Right forelimb (tissue), 1 donor: Measurements from ENCODE around the gene LRRC56.
"Not testable (repeated sequence)": the region's sequence is repeated elsewhere in the genome, so short reads cannot be mapped to it uniquely, and the experiment has no call there.

ENCODE experiments used
- DNase-seq: peaks from one replicate; pipeline ENCODE4 v3.0.0-alpha.2; 2018

Gene LRRC56

GRCh38 chr11:561148-562003 lies 24.0 kb downstream of the LRRC56 start:
- DNase-seq = no peak

DNA sequence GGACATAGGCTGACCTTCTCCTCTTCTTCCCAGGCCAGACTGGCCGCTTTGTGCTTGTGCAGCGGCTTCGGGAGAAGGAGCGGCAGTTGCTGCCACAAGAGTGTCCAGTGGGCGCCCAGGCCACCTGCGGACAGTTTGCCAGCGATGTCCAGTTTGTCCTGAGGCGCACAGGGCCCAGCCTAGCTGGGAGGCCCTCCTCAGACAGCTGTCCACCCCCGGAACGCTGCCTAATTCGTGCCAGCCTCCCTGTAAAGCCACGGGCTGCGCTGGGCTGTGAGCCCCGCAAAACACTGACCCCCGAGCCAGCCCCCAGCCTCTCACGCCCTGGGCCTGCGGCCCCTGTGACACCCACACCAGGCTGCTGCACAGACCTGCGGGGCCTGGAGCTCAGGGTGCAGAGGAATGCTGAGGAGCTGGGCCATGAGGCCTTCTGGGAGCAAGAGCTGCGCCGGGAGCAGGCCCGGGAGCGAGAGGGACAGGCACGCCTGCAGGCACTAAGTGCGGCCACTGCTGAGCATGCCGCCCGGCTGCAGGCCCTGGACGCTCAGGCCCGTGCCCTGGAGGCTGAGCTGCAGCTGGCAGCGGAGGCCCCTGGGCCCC lies 24.8 kb downstream of the LRRC56 start:
- DNase-seq = no peak

GRCh38 chr11:563066-563811 lies 25.9 kb downstream of the LRRC56 start:
- no peak for DNase-seq

DNA sequence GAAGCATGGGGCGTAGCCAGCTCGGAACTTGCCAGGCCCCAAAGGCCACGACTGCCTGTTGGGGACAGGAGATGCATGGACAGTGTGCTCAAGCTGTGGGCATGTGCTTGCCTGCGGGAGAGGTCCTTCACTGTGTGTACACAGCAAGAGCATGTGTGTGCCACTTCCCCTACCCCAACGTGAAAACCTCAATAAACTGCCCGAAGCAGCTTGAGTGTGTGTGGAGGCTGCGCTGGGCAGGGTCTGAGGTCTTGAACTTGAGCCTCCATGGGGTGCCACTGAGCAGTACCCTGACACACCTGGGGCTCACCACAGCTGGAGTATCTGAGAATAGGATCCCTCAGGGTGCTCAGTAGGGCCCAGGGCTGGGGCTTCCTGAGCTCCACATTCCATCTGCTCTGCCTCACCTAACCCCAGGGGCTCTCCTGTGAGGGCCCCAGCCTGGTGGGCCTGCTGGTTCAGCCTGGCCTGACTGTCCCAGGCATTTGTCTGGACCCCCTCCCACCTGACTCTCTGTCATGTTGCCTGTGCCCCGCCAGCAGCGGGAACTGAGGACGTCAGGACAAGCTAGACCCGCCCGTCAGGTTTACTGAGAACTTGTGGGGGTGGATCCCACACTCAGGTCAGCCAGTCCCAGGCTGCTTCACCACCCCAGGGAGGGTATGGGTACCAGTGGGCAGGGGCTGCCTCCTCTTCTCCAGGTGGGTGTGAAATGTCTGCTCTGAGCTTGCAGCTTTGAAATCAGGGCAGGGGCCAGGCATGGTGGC lies 26.7 kb downstream of the LRRC56 start:
- no peak for DNase-seq

DNA sequence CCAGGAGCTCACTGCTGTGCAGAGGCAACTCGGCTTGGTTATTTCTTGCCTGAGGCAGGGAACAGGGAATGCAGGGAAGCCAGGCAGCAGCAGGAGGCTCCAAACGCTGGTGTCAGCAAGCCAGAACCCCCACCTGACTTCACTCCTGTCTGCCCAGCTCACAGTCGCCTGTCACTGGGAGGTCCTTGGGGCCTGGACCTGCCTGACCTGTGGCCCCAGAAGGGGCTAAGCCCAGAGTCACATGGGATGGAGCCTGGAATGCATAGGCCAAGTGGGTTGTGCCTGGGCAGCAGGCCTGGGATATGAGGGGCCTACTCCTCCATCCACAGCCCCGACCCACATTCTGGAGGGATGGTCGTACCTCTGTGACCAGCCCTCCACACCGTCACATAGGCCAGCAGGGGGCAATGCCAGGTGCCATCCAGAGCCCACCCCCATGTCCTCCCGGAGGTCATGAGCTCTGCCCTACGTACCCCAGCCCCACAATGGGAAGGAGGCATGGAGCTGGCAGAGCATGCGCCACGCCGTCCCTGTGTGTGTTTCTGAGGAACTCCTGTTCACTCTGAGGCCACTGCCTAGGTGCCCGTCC lies 28.7 kb downstream of the LRRC56 start:
- no peak for DNase-seq

DNA sequence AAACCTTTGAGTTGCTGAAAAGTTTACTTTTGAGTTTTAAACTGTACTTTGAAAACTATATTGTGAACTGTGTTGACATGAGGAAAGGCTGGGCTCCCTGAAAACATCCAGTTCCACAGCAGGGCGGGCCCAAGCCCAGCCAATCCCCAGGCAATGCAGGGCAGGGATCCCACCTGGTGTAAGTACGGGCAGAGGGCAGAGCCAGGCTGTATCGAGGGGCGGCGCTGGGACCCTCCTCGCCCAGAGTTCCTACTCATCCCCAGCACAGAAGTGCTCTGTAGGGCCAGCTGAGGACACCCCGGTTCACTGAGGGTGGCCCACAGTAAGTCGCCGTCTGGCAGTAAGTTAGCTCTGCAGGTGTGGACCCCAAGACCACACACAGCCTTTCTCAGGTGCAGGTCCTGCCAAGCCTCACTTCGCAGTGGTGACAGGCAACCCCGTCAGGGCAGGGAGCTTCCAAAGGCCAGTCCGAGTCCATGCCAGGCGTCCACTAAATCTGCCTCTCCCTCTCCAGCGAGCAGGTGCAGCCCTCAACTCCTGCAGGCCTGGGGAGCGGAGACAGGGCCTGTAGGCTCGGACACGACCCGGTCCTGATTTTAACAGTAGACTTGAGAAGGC lies 29.8 kb downstream of the LRRC56 start:
- no peak for DNase-seq

DNA sequence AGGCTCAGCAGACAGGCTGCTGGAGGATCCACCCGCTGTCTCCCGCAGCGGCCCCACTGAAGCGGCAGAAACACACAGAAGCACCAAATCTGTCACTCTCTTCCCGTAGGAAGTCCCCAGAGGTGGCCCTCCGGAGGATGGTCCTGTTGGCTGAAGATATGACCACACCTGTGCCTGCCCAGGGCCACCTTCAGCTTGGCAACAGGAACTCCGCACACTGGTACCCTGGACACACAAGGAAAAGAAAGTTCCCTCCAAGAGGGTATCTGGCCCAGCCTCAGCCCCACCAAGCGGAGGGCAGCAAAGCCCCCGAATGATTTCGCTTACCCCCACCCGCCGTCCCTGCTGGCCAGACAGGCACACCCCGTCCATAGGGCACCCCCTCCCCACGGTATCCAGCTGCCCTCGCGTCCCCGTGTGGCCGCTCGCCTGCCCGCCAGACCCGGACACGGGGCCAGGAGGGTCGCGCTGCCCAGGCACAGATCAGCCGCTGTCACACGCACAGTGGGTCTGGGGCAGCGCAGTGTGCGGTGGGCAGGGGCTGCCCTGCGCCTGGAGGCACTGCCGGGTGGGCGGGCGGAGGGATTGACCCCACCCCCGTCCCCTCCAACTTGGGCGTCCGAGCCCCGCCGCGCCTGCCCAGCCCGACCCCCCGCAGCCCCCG lies 30.4 kb downstream of the LRRC56 start:
- no peak for DNase-seq

GRCh38 chr11:568306-569157 lies 31.2 kb downstream of the LRRC56 start:
- DNase-seq = peak; percentile 96

- no peak for DNase-seq
These were observed 32.0 kb downstream of the LRRC56 start for GRCh38 chr11:569158-569885.

DNA sequence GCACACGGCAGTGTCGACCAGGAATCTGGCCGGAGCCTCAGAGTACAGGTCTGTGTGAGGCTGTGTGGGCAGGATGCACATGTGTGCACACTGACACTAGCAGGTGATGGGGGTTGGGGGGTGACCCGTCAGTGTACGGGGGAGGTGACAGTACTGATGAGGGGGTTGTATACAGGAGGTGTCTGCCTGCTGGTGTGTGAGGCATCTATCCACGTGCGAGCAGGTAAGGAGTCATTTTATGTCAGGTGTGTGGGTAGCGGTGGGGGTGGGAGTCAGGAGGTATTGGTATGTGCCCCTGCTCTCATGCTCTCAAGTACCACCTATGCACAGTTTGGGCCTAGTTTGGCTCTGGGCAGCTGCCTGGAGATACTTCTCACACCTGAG lies 34.5 kb downstream of the LRRC56 start:
- DNase-seq = no peak

- no peak for DNase-seq
These were observed 35.9 kb downstream of the LRRC56 start for GRCh38 chr11:573146-573759.

DNA sequence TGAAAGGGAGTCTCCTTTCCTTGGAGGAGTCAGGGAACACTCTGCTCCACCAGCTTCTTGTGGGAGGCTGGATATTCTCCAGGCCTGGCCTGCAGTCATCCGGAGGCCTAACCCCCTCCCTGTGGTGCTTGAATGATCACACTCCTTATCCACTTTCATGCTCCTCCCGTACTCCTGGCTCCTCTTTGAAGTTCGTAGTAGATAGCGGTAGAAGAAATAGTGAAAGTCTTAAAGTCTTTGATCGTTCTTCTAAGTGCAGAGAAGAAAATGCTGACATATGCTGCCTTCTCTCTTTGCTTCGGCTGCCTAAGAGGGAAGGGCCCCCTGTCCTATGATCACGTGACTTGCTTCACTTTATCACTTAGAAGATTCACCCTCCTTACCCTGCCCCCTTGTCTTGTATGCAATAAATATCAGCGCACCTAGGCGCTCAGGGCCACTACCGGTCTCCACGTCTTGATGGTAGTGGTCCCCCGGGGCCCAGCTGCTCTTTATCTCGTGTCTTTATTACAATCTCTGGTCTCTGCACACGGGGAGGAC lies 36.8 kb downstream of the LRRC56 start:
- not testable (repeated sequence) for DNase-seq

DNA sequence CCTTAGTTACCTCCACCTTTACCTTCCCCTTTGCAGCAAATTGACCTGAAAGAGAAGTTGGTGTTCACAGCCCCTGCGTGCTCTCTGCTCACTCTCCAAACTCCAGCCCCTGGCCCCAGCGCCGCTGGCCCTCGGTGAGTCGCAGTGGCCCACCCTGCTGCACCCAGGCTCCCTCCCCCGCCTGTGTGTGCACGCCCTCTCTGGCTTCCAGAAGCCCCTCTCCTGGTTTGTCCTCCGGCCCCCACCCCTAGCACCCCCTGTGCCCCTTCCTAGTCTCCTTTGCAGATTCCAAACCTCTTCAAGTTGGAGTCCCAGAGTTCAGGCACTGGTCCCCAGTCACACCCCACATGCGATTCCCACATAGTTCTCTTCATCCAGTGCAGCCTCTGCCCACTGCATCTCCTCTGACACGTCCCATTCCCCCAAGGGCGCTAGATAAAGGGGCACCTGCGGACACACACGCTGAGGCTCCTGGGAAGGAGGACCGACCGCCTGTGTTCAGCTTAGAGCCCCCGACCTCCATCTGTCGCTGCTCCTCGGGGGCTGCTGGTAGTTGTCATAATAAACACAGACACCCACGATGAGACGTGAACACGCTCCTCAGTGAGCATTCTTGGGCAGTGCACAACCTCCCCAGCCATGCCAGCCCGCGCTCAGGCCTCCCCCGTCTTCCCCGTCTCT lies 37.4 kb downstream of the LRRC56 start:
- DNase-seq = no peak

- no peak for DNase-seq
These were observed 38.1 kb downstream of the LRRC56 start for GRCh38 chr11:575313-575995.

DNA sequence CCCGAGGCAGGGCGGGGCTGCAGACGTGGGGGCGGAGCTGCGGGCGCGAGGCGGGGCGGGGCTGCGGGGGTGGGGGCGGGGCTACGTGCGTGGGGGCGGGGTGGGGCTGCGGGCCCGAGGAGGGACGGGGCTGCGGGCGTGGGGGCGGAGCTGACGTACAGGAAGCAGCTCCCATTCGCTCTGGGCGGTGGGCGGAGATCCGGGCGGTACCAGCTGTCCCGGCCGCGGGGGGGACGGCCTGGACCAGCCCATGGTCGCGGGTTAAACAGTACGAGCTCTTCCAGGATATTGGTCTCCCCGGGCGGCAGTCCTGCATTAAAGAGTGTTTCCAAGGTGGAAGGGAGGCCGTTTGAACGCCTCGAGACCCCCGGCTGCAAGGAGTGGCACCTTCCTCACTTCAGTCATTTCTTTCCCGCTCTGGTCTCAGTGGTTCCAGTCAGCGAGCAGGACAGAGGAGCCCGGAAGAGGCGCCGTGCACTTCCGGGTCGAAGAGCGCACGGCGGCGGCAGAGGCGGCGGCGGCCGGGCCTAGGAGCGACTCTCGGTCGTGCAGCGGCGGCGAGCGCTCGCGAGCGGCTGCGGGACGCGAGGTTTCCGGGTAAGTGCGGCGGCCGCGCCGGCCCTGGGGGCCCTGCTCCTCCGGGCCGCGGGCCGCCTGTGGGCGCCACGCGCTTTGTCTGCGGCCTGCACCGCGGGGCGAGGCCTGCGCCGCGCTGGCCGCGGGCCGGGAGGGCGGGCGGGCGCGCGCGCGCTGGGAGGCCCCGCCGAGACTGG lies 38.9 kb downstream of the LRRC56 start, which contains the start of gene PHRF1:
PHRF1 (plus strand) TSS at position 475 of the 773 bp plus-strand sequence. CDS start 5,043 bp downstream, outside the sequence.
- DNase-seq = peak; percentile 98

- DNase-seq = no peak
These were observed 39.7 kb downstream of the LRRC56 start for GRCh38 chr11:576811-577610.
